Prostate gland (tissue), 2 donors: ENCODE measurements around the gene EIF3B.

Experiments used
- CTCF ChIP-seq, 4 experiments: fragments of 200-600 bp in 2 of 4; fragments of 450-650 bp in 2 of 4; sonication (generic) in 2 of 4; IDR thresholded peaks; 1 replicate in 3 of 4; 2 replicates in 1 of 4; pipeline ENCODE4 v1.5.1; 2016 to 2019; ENCODE audit warnings: antibody characterized with exemption in 4 of 4, mild to moderate bottlenecking in 2 of 4, moderate library complexity in 2 of 4
- POLR2A ChIP-seq: fragments of 450-650 bp; IDR thresholded peaks from one replicate; pipeline ENCODE4 v1.6.1; 2016; ENCODE audit warnings: antibody characterized with exemption, mild to moderate bottlenecking

GRCh38 chr7:2402687-2403013, 48.0 kb downstream of the EIF3B start:
- TF ChIP-seq POLR2A: no peak
- TF ChIP-seq CTCF (IDR thresholded peaks at IDR 0.05): no peak
